NCI-H2029 treated with DMSO at 0.1 percent for 48 hours (cell line): ENCODE measurements around the gene GLDN.
"Not testable (repeated sequence)": the region's sequence is repeated elsewhere in the genome, so short reads cannot be mapped to it uniquely, and the experiment has no call there.

Experiments used
- DNase-seq: peaks from one replicate; lab custom pipeline; 2025; lab: John Stamatoyannopoulos, UW

The GLDN gene

GRCh38 chr15:51446029-51446744, 104.7 kb downstream of the GLDN start:
- not testable (repeated sequence) for DNase-seq

- no peak for DNase-seq
Observed at GRCh38 chr15:51447855-51448621, 106.6 kb downstream of the GLDN start.

GRCh38 chr15:51448622-51449399, 107.4 kb downstream of the GLDN start:
- DNase-seq = no peak

GRCh38 chr15:51450001-51450400, 108.5 kb downstream of the GLDN start:
- no peak for DNase-seq
